ENCODE data around the gene NGLY1. TPM values are rescaled to one million over a fixed set of nuclear protein-coding genes. Genes with fewer than 3 reads are reported as not detected.

Gene NGLY1
- total RNA-seq, 1 donor from 2014 or later: 70.7 TPM

DNA sequence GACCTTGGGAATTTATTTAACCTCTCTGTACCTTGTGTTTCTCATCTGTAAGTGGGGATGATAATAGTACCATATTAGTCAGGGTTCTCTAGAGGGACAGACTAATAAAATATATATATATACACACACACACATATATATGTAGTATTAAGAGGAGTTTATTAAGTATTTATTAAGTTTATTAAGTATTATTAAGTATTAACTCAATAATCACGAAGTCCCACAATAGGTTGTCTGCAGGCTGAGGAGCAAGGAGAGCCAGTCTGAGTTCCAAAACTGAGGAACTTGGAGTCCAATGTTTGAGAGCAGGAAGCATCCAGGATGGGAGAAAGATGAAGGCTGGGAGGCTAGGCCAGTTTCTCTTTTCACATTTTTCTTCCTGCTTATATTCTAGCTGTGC lies 21.4 kb upstream of the NGLY1 start:
- no peaks in the 10 kb centered on the region for H3K4me1 Mint-ChIP-seq
- peaks cover 3% of the 10 kb centered on the region for H3K9me3 Mint-ChIP-seq
- peaks cover 9% of the 10 kb centered on the region for H3K27me3 Mint-ChIP-seq
- intact Hi-C loops (cut with micrococcal nuclease): no loop called here
- no peak for DNase-seq
- H3K4me3 Mint-ChIP-seq: no peak overlapping the region
- no peaks in the 10 kb centered on the region for H3K36me3 Mint-ChIP-seq (ENCODE audit: low read depth)
- no peak overlapping the region for H3K27ac Mint-ChIP-seq

DNA sequence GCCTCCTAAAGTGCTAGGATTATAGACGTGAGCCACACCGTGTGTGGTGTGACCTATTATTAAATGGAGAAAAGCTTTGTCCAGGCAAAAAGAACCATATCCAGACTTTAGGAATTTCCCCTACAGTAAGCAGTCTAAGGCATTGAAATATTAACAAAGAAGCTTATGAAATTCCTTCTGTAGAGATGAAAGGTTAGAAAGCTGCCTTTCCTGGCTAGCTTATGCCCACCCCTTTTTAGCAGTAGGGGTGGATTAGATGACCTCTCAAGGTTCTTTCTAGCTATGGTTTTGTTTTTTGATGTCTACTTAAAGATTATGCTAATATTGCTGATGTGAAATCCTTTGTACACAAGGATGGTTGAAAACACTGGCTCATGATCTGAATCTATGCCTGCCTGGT lies 20.6 kb upstream of the NGLY1 start:
- Mint-ChIP-seq H3K27me3 (peaks cover 9% of the 10 kb centered on the region), H3K4me1 (no peaks in the 10 kb centered on the region), H3K36me3 (ENCODE audit: low read depth) (no peaks in the 10 kb centered on the region), H3K27ac (no peak overlapping the region), H3K4me3 (no peak overlapping the region), H3K9me3 (peaks cover 3% of the 10 kb centered on the region)
- no peak for DNase-seq
- intact Hi-C loops (cut with micrococcal nuclease): no loop called here

DNA sequence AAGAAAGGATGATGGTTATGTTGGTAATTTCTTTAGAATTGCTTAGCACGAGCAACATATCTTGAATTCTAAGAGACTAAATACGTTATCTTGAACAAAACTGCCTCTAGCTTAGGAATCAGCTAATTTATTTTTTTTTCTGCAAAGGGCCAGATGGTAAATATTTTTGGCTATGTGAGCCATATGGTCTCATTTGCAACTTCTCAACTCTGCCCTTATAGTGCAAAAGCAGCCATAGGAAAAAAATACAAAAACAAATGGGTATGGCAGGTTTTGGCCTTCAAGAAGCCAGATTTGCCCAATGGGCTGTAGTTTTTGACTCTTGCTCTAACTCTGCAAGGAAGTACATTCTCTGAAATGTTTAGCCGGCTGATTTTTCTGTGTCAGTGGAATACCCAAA lies 18.5 kb upstream of the NGLY1 start:
- Mint-ChIP-seq H3K4me1 (no peaks in the 10 kb centered on the region), H3K9me3 (peaks cover 3% of the 10 kb centered on the region), H3K27ac (no peak overlapping the region), H3K36me3 (ENCODE audit: low read depth) (no peaks in the 10 kb centered on the region), H3K27me3 (peaks cover 9% of the 10 kb centered on the region), H3K4me3 (no peak overlapping the region)
- no peak for DNase-seq
- intact Hi-C loops (cut with micrococcal nuclease): no loop called here

DNA sequence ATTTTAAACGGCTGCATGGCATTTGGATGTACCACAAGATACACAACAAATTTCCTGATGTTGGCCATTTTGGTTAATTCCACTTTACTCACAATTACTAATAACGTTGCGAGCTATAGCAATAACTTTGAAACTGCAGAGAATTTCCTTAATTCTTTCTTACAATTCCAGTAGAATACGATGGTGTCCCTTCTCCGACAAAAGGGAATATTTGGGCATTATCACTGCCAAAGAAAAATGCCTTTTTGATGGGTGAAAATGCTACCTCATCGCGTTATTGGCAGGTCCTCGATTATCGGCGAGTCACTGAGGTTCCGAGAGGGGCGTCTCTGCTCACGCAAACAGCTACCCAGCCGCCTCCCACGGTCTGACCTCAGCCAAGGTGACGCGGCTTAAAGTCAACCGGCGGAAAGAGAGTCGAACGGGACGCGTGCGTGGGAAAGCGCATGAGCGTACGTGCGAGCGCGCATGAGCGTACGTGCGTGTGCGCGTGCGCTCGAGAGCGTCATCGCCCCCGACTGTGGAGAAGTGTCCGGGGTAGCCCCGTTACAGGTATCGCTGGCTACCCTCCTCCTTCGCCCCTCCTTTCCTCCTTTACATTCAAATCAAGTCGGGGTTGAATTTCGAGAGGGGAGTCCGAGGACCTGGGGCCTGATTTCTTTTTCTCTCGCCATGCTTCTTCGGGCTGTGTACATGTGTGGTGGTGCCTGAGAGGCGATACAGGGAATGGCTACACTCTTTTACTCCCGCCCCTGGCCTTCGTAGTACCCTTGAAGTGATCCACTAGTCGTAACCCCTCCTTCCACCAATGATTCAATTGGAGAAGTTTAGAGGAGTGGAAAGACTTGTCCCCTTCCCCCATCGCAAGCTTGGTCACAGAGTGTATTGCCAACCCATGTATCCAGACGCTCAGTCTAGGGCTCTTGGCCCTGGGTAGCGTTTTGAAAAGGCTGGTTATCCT lies 6.6 kb upstream of the NGLY1 start, which contains the start of gene OXSM:
Gene OXSM (plus strand): TSS at position 495 of the 961 bp plus-strand sequence. CDS start 931 bp downstream, outside the sequence.
- Mint-ChIP-seq H3K27ac (peak within 1 kb of the TSS; percentile 99), H3K36me3 (ENCODE audit: low read depth) (peaks cover 27% of the 10 kb centered on the region), H3K4me3 (peak within 1 kb of the TSS; percentile 90), H3K9me3 (no peaks in the 10 kb centered on the region), H3K4me1 (peaks cover 54% of the 10 kb centered on the region), H3K27me3 (peaks cover 2% of the 10 kb centered on the region)
- intact Hi-C loops (cut with micrococcal nuclease): loop anchor here (1.0 to 10.0 kb wide), 6 partner anchors 8 to 1875 kb away; partner anchors contain the start of genes NKIRAS1, RPL15, SLC4A7 and TOP2B
- peak; percentile 97 for DNase-seq

DNA sequence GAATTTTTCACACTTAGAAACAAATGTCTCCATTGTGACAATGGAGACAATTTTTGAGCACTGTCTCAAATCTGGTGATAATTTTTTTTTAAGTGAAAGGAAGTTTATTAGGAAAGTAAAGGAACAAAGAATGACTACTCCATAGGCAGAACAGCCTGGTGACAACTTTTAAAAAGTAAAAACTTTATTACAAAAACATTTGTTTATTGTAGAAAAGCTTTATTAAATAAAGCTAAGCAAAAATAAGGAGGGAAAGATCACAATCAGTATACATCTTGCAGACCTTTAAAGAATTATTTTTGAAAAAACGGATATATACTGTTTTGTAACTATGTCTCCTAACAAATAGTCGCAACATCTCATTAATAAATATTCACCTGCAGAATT lies 6.0 kb upstream of the NGLY1 start:
- Mint-ChIP-seq H3K4me3 (peak overlapping the region; percentile 90), H3K4me1 (peaks cover 57% of the 10 kb centered on the region), H3K27ac (peak overlapping the region; percentile 99), H3K36me3 (ENCODE audit: low read depth) (peaks cover 23% of the 10 kb centered on the region), H3K9me3 (no peaks in the 10 kb centered on the region), H3K27me3 (peaks cover 2% of the 10 kb centered on the region)
- intact Hi-C loops (cut with micrococcal nuclease): loop anchor here (1.0 to 10.0 kb wide), 3 partner anchors 125 to 1874 kb away; partner anchors contain the start of genes NKIRAS1, RPL15, SLC4A7 and TOP2B
- no peak for DNase-seq

DNA sequence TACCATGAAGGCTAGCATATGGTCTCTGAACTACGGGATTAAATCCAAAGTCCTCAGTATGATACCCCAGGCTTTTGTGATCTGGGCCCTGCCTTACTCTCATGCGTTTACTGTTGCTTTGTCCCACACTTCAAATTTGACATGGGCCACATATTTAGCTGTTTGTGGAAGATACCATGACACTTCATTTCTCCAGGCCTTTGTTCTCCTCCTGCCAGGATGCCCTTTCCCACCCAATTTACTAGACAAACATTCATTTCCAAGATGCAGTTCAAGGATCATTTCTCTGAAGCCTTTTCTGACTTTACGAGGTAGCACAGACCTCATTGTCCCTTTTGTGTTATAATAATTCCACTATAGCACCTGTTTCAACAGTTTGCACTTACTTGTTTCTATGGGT lies 4.4 kb upstream of the NGLY1 start:
- no peak for DNase-seq
- H3K4me1 Mint-ChIP-seq: peaks cover 56% of the 10 kb centered on the region
- H3K27me3 Mint-ChIP-seq: peaks cover 2% of the 10 kb centered on the region
- H3K4me3 Mint-ChIP-seq: peak overlapping the region; percentile 53
- intact Hi-C loops (cut with micrococcal nuclease): loop anchor here (5.0 to 10.0 kb wide), 2 partner anchors 1695 to 1873 kb away; partner anchors contain the start of genes NKIRAS1, RPL15 and SLC4A7
- H3K9me3 Mint-ChIP-seq: no peaks in the 10 kb centered on the region
- H3K36me3 Mint-ChIP-seq (ENCODE audit: low read depth): peaks cover 21% of the 10 kb centered on the region
- no peak overlapping the region for H3K27ac Mint-ChIP-seq

DNA sequence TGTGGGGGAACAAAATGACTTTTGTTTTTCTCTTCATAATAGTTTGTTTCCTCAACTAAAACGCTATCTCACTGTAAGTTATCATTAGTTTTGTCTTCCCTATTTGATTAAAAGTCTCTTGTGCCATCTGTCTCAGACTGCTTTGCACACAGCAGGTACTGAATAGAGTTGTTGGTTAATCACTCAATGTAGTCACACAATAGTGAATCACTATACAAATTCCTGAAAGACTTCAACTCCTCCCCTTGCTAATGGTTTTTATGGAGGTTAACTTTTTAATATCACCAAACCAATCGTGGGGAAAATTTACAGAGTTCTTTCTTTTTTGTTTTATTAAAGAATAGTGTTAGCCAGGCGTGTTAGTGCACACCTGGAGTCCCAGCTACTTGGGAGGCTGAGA lies 2.6 kb upstream of the NGLY1 start:
- H3K27me3 Mint-ChIP-seq: peaks cover 2% of the 10 kb centered on the region
- H3K4me3 Mint-ChIP-seq: peak overlapping the region; percentile 0
- DNase-seq: no peak
- H3K9me3 Mint-ChIP-seq: no peaks in the 10 kb centered on the region
- H3K27ac Mint-ChIP-seq: peak overlapping the region; percentile 64
- peaks cover 14% of the 10 kb centered on the region for H3K36me3 Mint-ChIP-seq (ENCODE audit: low read depth)
- H3K4me1 Mint-ChIP-seq: peaks cover 55% of the 10 kb centered on the region
- intact Hi-C loops (cut with micrococcal nuclease): loop anchor here (5.0 to 10.0 kb wide), 2 partner anchors 1696 to 1871 kb away; partner anchors contain the start of genes NKIRAS1, RPL15 and SLC4A7

DNA sequence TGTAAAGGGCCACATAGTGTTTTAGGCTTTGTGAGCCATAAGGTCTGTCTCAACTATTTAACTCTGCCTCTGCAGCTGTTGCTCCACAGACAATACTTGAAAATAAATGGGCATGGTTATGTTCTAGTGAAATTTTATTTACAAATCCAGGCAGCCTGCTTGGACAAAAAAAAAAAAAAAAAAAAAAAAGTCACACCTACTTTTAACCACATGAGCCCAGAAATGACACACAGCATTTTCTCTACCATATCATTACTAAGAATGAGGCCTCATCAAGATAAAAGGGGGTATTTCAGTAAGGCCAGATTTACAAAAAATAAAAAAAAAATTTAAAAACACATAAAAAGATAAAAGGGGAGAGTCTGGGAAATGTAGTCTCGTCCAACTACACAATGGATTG lies 1.7 kb upstream of the NGLY1 start:
- peak overlapping the region; percentile 29 for H3K27ac Mint-ChIP-seq
- peaks cover 58% of the 10 kb centered on the region for H3K4me1 Mint-ChIP-seq
- peaks cover 2% of the 10 kb centered on the region for H3K27me3 Mint-ChIP-seq
- H3K36me3 Mint-ChIP-seq (ENCODE audit: low read depth): peaks cover 15% of the 10 kb centered on the region
- peak overlapping the region; percentile 83 for H3K4me3 Mint-ChIP-seq
- intact Hi-C loops (cut with micrococcal nuclease): loop anchor here (5.0 to 10.0 kb wide), 3 partner anchors 72 to 1870 kb away; partner anchors contain the start of genes NKIRAS1, RPL15 and SLC4A7
- no peak for DNase-seq
- no peaks in the 10 kb centered on the region for H3K9me3 Mint-ChIP-seq

DNA sequence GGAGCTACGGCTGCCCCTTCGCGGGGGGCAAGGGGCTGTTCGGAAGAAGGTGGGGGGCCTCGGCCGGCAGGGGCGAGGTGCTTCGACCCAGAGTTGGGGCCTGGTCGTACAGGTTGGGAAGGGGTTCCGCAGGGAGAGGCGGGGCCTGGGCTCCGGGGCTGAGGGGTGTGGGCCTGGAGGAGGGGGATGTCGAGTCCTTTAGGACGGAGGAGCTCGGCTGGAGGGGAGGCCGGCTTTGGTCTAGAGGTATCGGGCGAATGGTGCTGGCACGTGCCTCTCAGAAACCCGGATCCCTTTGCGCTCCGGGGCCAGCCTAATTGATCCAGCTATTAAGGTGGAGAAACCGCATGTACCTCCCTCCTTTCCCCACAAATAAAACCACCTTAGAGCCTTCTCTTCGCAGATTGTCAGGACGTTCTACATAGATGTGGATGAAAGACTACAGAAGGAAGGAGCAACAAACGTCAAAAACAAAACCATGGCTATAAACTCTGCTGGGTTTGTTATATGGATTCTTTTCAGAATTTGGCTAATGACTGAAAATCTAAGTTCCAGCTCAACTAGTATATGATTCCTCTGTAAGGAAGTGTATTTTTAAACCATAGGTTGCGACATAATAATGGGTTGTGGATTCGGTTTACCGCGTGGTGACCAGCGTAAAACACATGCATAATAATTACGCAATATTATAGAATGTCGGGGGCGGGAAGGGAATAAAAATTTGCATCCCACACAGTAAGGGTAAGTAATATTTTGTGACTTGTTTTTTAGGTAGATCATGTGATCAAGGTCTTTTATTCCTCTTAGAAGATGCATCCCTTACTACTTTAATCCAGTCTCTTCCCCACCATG lies 644 bp upstream of the NGLY1 start:
- DNase-seq: no peak
- H3K27ac Mint-ChIP-seq: peak overlapping the region; percentile 83
- no peaks in the 10 kb centered on the region for H3K9me3 Mint-ChIP-seq
- H3K4me3 Mint-ChIP-seq: peak overlapping the region; percentile 83
- peaks cover 14% of the 10 kb centered on the region for H3K36me3 Mint-ChIP-seq (ENCODE audit: low read depth)
- no peaks in the 10 kb centered on the region for H3K27me3 Mint-ChIP-seq
- H3K4me1 Mint-ChIP-seq: peaks cover 53% of the 10 kb centered on the region
- intact Hi-C loops (cut with micrococcal nuclease): loop anchor here (5.0 to 10.0 kb wide), 2 partner anchors 73 to 1869 kb away; partner anchors contain the start of genes NKIRAS1 and RPL15

DNA sequence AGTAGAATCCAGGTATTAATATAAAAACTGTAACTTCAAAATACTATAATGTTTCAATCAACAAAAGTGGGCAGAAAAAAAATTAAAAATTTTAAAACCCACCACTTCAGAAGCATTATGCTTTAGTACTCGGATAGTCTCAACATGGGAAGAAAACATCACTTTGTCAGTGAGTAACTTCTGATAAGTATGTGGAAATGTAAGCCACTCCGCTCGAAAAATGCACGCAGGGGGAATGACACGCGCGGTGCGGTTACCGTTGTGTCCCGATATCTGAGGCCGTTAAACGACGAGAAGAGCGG lies 656 bp downstream of the NGLY1 start:
- H3K27ac Mint-ChIP-seq: peak overlapping the region; percentile 89
- peaks cover 27% of the 10 kb centered on the region for H3K36me3 Mint-ChIP-seq (ENCODE audit: low read depth)
- H3K9me3 Mint-ChIP-seq: peaks cover 2% of the 10 kb centered on the region
- peaks cover 47% of the 10 kb centered on the region for H3K4me1 Mint-ChIP-seq
- intact Hi-C loops (cut with micrococcal nuclease): loop anchor here (1.0 to 10.0 kb wide), 4 partner anchors 8 to 1868 kb away; partner anchors contain the start of genes NKIRAS1, OXSM and RPL15
- H3K27me3 Mint-ChIP-seq: no peaks in the 10 kb centered on the region
- H3K4me3 Mint-ChIP-seq: peak overlapping the region; percentile 90
- no peak for DNase-seq

DNA sequence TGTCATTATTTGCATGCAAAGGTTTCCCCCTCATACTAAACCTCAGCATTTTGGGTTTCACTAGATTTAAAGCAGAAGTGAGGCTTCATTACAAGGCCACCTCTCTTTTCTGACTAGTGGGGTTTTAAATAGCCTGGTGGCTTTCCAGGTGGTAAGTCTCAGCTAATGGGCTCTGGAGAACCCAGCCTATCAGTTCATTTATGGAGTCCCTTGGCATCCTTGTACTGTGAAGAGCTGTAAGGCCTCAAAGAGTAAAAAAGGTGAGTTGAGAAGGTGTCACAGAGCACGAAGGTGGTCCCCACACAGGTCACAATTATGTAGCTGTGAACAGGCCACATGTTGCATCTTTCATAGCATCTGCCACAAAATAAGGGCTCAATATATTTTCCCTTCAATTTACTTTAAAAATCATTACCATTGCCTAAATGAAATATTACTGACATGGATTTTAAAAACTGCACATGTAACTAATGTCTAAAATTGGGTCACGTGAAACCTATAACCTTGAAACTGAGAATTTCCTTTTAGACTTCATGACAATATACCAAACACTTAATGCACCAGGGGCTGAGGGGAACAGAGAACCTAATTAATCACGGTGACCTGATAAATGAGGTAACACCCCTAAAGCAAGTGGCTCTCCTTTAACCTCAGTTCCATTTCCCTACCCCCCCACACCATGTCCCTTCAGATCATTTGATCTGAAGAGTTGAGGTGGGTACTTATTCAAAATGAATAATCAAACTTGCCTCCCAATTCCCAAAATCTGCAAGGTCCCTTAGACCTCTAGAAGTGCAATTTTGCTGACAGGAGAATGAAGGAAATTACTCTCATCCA lies 1.3 kb downstream of the NGLY1 start:
- Mint-ChIP-seq H3K4me1 (peaks cover 43% of the 10 kb centered on the region), H3K27me3 (no peaks in the 10 kb centered on the region)
- intact Hi-C loops (cut with micrococcal nuclease): loop anchor here (1.0 to 10.0 kb wide), 4 partner anchors 8 to 1867 kb away; partner anchors contain the start of genes NKIRAS1, OXSM and RPL15

DNA sequence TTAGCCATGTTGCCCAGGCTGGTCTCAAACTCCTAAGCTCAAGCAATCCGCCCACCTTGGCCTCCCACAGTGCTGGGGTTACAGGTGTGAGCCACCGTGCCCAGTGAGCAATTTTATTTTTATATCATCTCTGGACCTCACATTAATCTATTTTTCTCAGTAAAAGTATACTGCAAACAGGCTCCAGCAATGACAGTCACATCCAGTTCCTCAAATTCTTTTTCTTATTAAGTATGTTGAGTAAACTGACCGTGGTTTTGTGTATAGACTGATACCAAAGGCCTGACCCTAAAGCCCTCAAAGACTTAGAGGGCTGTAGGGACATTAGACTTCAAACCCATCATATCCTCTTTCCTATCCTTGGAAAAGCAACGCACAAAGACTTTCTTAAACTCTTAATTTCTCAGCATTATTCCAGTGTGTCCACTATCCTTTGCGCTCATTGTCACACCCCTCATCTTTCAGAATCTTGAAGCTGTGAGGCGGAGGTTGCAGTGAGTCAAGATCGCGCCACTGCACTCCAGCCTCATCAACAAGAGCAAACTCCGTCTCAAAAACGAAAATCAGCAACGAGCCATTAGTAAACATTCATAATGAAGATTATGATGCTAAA lies 2.0 kb downstream of the NGLY1 start:
- Mint-ChIP-seq H3K27ac (peak overlapping the region; percentile 50), H3K4me3 (peak overlapping the region; percentile 90), H3K36me3 (ENCODE audit: low read depth) (peaks cover 39% of the 10 kb centered on the region), H3K9me3 (peaks cover 11% of the 10 kb centered on the region), H3K4me1 (peaks cover 44% of the 10 kb centered on the region), H3K27me3 (no peaks in the 10 kb centered on the region)
- intact Hi-C loops (cut with micrococcal nuclease): loop anchor here (5.0 to 10.0 kb wide), 2 partner anchors 76 to 1866 kb away; partner anchors contain the start of genes NKIRAS1 and RPL15
- DNase-seq: no peak

More for the DNA sequence above, 1.3 kb downstream of the NGLY1 start:
- Mint-ChIP-seq H3K4me3 (peak overlapping the region; percentile 90), H3K9me3 (peaks cover 6% of the 10 kb centered on the region), H3K36me3 (ENCODE audit: low read depth) (peaks cover 32% of the 10 kb centered on the region), H3K27ac (peak overlapping the region; percentile 89)
- DNase-seq: peak; percentile 60
